KMS-11 (cell line): ENCODE measurements around the gene SART3.
"Not testable (repeated sequence)": the region's sequence is repeated elsewhere in the genome, so short reads cannot be mapped to it uniquely, and the experiment has no call there.

Experiments
- H2AFZ ChIP-seq: fragments of 200-600 bp; sonication (generic); 2 replicates; pipeline ENCODE4 v1.6.1; 2016; ENCODE audit warnings: antibody characterized with exemption, mixed run types, low read depth
- H3K27ac ChIP-seq: fragments of 200-600 bp; sonication (generic); 2 replicates; pipeline ENCODE4 v1.6.1; 2016; ENCODE audit warnings: mild to moderate bottlenecking, mixed run types
- H3K27me3 ChIP-seq: fragments of 200-600 bp; sonication (generic); 2 replicates; pipeline ENCODE4 v1.6.1; 2017; ENCODE audit warnings: mild to moderate bottlenecking, low read depth, mixed run types, moderate library complexity; ENCODE audit not compliant: insufficient read depth
- H3K36me3 ChIP-seq: fragments of 200-600 bp; sonication (generic); 2 replicates; pipeline ENCODE4 v1.6.1; 2017; ENCODE audit warnings: mild to moderate bottlenecking, mixed run types; ENCODE audit not compliant: insufficient read depth
- H3K4me1 ChIP-seq: fragments of 200-600 bp; sonication (generic); 2 replicates; pipeline ENCODE4 v1.6.1; 2016; ENCODE audit warnings: mild to moderate bottlenecking, low read depth, mixed run types; ENCODE audit not compliant: poor library complexity, severe bottlenecking
- H3K4me2 ChIP-seq: fragments of 200-600 bp; sonication (generic); 2 replicates; pipeline ENCODE4 v1.7.0; 2016; ENCODE audit warnings: mild to moderate bottlenecking, mixed run types
- H3K4me3 ChIP-seq: fragments of 200-600 bp; sonication (generic); IDR thresholded peaks from 2 replicates; pipeline ENCODE4 v1.6.1; 2017; ENCODE audit warnings: low read depth, low read length, mixed read lengths; ENCODE audit not compliant: insufficient read depth
- H3K79me2 ChIP-seq: fragments of 200-600 bp; sonication (generic); 2 replicates; pipeline ENCODE4 v1.6.1; 2016; ENCODE audit warnings: low read depth, mixed run types; ENCODE audit not compliant: insufficient read depth
- H3K9ac ChIP-seq: fragments of 200-600 bp; sonication (generic); 2 replicates; pipeline ENCODE4 v1.6.1; 2016; ENCODE audit warnings: mild to moderate bottlenecking, mixed run types
- H4K20me1 ChIP-seq: fragments of 200-600 bp; sonication (generic); 2 replicates; pipeline ENCODE4 v1.6.1; 2016; ENCODE audit warnings: mild to moderate bottlenecking, mixed run types; ENCODE audit not compliant: insufficient read depth
- CTCF ChIP-seq: fragments of 200-600 bp; sonication (generic); conservative IDR thresholded peaks from 2 replicates; pipeline ENCODE4 v1.6.1; 2017; ENCODE audit warnings: low read depth, mild to moderate bottlenecking, antibody characterized with exemption, low read length, moderate library complexity, mixed read lengths

The SART3 gene

GRCh38 chr12:108559007-108559655 is 1.8 kb downstream of the SART3 start:
- H4K20me1 ChIP-seq: no peaks in the 10 kb centered on the region
- peak overlapping the region; percentile 96; the same call in 1 of the 2 replicates for H3K4me2 ChIP-seq
- no peaks in the 10 kb centered on the region for H3K27me3 ChIP-seq
- no peak overlapping the region for H3K9ac ChIP-seq
- H3K36me3 ChIP-seq: no peaks in the 10 kb centered on the region
- H3K79me2 ChIP-seq: peaks cover 69% of the 10 kb centered on the region
- no peak overlapping the region for H3K4me3 ChIP-seq
- H3K27ac ChIP-seq: no peak overlapping the region
- TF ChIP-seq CTCF: no peak
- H2AFZ ChIP-seq: no peak overlapping the region
- peaks cover 19% of the 10 kb centered on the region for H3K4me1 ChIP-seq

GRCh38 chr12:108555383-108555782 is 5.6 kb downstream of the SART3 start:
- not testable (repeated sequence) for H3K9ac ChIP-seq, H2AFZ ChIP-seq, H3K4me2 ChIP-seq, H3K27me3 ChIP-seq, H3K36me3 ChIP-seq, H3K27ac ChIP-seq, H3K4me3 ChIP-seq, H4K20me1 ChIP-seq
- H3K79me2 ChIP-seq: peaks cover 81% of the 10 kb centered on the region
- H3K4me1 ChIP-seq: peaks cover 33% of the 10 kb centered on the region

- Histone ChIP-seq H3K27ac (no peak overlapping the region), H2AFZ (no peak overlapping the region), H3K9ac (no peak overlapping the region), H3K36me3 (no peaks in the 10 kb centered on the region), H4K20me1 (peaks cover 7% of the 10 kb centered on the region), H3K27me3 (no peaks in the 10 kb centered on the region), H3K79me2 (peaks cover 81% of the 10 kb centered on the region), H3K4me1 (peaks cover 31% of the 10 kb centered on the region), H3K4me3 (no peak overlapping the region), H3K4me2 (no peak overlapping the region)
- no peak for TF ChIP-seq CTCF
These were observed 7.2 kb downstream of the SART3 start for GRCh38 chr12:108553799-108554198.

DNA sequence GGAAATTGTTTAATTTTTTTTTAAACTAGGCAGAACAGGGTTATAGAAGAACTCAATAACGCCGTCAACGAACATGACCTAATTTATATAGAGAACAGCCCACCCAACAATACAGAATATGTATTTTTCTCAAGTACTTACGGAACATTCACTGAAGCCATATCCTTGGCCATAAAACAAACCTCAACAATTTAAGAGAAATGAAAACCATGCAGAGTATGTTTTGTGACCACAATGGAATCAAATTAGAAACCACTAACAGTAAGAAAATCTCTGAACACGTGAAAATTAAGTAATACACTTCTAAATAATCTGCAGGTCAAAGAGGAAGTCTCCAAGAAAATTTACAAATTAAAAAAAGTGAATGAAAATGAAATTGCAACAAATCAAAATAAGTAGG is 9.4 kb downstream of the SART3 start:
- no peak overlapping the region for H3K4me3 ChIP-seq
- H3K4me1 ChIP-seq: peaks cover 31% of the 10 kb centered on the region
- peaks cover 68% of the 10 kb centered on the region for H3K79me2 ChIP-seq
- no peak overlapping the region for H3K9ac ChIP-seq
- no peak overlapping the region for H3K27ac ChIP-seq
- TF ChIP-seq CTCF: no peak
- H2AFZ ChIP-seq: no peak overlapping the region
- no peak overlapping the region for H3K4me2 ChIP-seq
- H3K27me3 ChIP-seq: no peaks in the 10 kb centered on the region
- no peaks in the 10 kb centered on the region for H3K36me3 ChIP-seq
- peaks cover 7% of the 10 kb centered on the region for H4K20me1 ChIP-seq

DNA sequence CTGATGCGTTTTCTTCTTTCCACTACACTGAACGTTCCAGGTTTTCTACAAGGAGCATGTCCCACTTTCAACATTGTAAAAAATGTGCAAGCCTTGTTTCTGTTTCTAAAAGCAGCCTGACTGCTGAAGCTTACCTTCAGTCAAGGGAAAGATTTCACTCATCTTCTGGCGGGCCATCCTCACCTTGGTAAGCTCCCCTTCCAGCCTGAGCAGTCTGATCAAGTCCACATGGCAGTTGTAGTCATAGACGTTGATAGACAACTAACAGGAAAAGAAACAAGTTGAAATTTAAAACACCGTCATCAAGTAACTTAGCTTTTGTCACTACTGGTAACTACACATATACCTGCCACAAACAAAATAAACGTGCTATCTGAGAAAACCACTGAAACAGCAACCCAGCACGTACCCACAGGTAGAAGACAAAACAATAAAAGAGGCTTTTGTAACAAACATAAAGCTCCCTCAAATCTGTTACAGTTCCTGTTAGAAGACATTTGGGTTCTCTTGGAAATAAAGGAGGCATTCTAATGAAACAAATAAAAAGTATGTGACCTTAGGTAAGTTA is 11.9 kb downstream of the SART3 start:
- peaks cover 7% of the 10 kb centered on the region for H4K20me1 ChIP-seq
- no peak overlapping the region for H3K27ac ChIP-seq
- no peak for TF ChIP-seq CTCF
- peaks cover 32% of the 10 kb centered on the region for H3K4me1 ChIP-seq
- no peak overlapping the region for H2AFZ ChIP-seq
- H3K4me2 ChIP-seq: no peak overlapping the region
- H3K79me2 ChIP-seq: peaks cover 50% of the 10 kb centered on the region
- no peak overlapping the region for H3K9ac ChIP-seq
- H3K27me3 ChIP-seq: no peaks in the 10 kb centered on the region
- H3K4me3 ChIP-seq: no peak overlapping the region
- H3K36me3 ChIP-seq: no peaks in the 10 kb centered on the region; the same call in 1 of the 2 replicates
